ENCODE results near the gene C6orf132. TPM values are rescaled to one million over a fixed set of nuclear protein-coding genes. Genes with fewer than 3 reads are reported as not detected.

C6orf132 gene
- total and polyA plus RNA-seq, 9 of the 15 experiments (the other 6 are each of a cell fraction or from before 2014, with no cell fraction given) = 0.06 to 0.35 (median 0.14) TPM

DNA sequence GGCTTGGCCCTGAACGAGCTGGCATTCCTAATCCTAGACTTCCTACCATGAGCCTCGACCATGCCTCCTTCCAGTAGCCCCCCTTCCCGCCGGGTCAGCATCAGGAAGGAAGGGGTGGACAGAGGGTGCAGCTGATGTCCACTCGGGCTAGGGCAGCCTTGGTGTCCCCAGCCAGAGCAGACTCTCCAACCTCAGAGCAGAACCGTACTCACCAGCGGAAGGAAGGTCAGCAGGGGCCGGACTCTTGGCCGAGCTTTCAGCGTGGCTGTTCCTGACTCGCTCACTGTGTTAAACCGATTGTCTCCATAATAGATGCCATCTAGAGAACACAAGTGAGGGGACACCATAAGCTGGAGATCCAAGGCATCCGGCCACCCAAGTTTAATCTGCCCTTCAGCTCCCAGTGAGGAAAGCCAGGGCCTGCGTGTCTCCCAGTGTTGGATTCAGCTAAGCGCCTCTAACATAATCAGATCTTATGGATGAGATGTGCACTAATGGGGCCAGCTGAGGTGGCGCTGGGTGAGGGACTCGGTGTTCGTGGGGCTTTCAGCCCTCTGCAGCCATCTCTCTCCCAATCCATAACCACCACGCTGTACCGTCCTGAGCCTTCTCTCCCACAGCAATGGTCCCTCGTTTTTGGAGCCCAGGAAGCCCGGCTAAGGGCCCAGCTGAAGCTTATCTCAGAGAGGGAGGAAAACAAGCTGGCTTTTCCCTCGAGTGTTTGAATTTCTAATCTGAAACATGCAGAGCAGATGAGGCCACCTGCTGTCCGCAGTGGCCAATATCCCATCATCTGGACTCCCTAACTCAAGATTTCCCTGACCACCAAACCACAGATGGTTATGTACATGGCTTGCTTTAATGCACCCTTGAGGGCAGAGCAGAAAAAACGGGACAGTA lies 13.7 kb downstream of the C6orf132 start (continued):
- TF ChIP-seq, protein P1, sequence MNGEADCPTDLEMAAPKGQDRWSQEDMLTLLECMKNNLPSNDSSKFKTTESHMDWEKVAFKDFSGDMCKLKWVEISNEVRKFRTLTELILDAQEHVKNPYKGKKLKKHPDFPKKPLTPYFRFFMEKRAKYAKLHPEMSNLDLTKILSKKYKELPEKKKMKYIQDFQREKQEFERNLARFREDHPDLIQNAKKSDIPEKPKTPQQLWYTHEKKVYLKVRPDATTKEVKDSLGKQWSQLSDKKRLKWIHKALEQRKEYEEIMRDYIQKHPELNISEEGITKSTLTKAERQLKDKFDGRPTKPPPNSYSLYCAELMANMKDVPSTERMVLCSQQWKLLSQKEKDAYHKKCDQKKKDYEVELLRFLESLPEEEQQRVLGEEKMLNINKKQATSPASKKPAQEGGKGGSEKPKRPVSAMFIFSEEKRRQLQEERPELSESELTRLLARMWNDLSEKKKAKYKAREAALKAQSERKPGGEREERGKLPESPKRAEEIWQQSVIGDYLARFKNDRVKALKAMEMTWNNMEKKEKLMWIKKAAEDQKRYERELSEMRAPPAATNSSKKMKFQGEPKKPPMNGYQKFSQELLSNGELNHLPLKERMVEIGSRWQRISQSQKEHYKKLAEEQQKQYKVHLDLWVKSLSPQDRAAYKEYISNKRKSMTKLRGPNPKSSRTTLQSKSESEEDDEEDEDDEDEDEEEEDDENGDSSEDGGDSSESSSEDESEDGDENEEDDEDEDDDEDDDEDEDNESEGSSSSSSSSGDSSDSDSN (IDR thresholded peaks at IDR 0.05; ENCODE audit: borderline replicate concordance in 1 of 2, low read depth in 2 of 2, low read length in 2 of 2) = no peak
- TF ChIP-seq, protein P2, sequence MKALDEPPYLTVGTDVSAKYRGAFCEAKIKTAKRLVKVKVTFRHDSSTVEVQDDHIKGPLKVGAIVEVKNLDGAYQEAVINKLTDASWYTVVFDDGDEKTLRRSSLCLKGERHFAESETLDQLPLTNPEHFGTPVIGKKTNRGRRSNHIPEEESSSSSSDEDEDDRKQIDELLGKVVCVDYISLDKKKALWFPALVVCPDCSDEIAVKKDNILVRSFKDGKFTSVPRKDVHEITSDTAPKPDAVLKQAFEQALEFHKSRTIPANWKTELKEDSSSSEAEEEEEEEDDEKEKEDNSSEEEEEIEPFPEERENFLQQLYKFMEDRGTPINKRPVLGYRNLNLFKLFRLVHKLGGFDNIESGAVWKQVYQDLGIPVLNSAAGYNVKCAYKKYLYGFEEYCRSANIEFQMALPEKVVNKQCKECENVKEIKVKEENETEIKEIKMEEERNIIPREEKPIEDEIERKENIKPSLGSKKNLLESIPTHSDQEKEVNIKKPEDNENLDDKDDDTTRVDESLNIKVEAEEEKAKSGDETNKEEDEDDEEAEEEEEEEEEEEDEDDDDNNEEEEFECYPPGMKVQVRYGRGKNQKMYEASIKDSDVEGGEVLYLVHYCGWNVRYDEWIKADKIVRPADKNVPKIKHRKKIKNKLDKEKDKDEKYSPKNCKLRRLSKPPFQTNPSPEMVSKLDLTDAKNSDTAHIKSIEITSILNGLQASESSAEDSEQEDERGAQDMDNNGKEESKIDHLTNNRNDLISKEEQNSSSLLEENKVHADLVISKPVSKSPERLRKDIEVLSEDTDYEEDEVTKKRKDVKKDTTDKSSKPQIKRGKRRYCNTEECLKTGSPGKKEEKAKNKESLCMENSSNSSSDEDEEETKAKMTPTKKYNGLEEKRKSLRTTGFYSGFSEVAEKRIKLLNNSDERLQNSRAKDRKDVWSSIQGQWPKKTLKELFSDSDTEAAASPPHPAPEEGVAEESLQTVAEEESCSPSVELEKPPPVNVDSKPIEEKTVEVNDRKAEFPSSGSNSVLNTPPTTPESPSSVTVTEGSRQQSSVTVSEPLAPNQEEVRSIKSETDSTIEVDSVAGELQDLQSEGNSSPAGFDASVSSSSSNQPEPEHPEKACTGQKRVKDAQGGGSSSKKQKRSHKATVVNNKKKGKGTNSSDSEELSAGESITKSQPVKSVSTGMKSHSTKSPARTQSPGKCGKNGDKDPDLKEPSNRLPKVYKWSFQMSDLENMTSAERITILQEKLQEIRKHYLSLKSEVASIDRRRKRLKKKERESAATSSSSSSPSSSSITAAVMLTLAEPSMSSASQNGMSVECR (CRISPR knock-in tag; IDR thresholded peaks at IDR 0.05) = no peak; the same call in 1 of the 2 replicates
- no peak for TF ChIP-seq CHD4 (IDR thresholded peaks at IDR 0.05; ENCODE audit: insufficient read depth, insufficient replicate concordance, low read depth, low read length, poor library complexity, severe bottlenecking)
- no peak for TF ChIP-seq KLF1 (tag; IDR thresholded peaks at IDR 0.05)
- TF ChIP-seq, protein P3, sequence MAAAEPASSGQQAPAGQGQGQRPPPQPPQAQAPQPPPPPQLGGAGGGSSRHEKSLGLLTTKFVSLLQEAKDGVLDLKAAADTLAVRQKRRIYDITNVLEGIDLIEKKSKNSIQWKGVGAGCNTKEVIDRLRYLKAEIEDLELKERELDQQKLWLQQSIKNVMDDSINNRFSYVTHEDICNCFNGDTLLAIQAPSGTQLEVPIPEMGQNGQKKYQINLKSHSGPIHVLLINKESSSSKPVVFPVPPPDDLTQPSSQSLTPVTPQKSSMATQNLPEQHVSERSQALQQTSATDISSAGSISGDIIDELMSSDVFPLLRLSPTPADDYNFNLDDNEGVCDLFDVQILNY (CRISPR knock-in tag; IDR thresholded peaks at IDR 0.05) = no peak
- TF ChIP-seq CBFB (CRISPR knock-in tag; IDR thresholded peaks at IDR 0.05) = peak; percentile 84; the same call in 1 of the 2 replicates
- no peak for TF ChIP-seq RBFOX2 (IDR thresholded peaks at IDR 0.05; ENCODE audit: low read depth, low read length)
- peak; percentile 84 for TF ChIP-seq TAL1 (IDR thresholded peaks at IDR 0.05)
- TF ChIP-seq FOXM1 (IDR thresholded peaks at IDR 0.05; ENCODE audit: low read depth) = peak; percentile 65; the same call in 1 of the 2 replicates
- TF ChIP-seq FOXM1 (CRISPR knock-in tag; IDR thresholded peaks at IDR 0.05; ENCODE audit: low read depth) = no peak
- peak; percentile 65; the same call in 1 of the 2 replicates for TF ChIP-seq SOX6 (IDR thresholded peaks at IDR 0.05)
- TF ChIP-seq BACH1 (tag; IDR thresholded peaks at IDR 0.05) = no peak
- TF ChIP-seq FOSL1 (tag; conservative IDR thresholded peaks at IDR 0.05) = peak; percentile 34
- TF ChIP-seq STAT5B (CRISPR knock-in tag; IDR thresholded peaks at IDR 0.05) = no peak
- TF ChIP-seq JUN (IDR thresholded peaks at IDR 0.05; ENCODE audit: borderline replicate concordance, low read depth, low read length) = no peak
- no peak for TF ChIP-seq JUN (CRISPR knock-in tag; IDR thresholded peaks at IDR 0.05; ENCODE audit: borderline replicate concordance)
- TF ChIP-seq KDM5B (IDR thresholded peaks at IDR 0.05; ENCODE audit: insufficient replicate concordance, low read depth, low read length) = no peak
- 0 out of 2 replicates have a peak, but pooled peaks have one; percentile 48 for TF ChIP-seq ZNF197 (CRISPR knock-in tag; IDR thresholded peaks at IDR 0.05; ENCODE audit: low read depth)
- TF ChIP-seq, protein P4, sequence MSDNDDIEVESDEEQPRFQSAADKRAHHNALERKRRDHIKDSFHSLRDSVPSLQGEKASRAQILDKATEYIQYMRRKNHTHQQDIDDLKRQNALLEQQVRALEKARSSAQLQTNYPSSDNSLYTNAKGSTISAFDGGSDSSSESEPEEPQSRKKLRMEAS (CRISPR knock-in tag; IDR thresholded peaks at IDR 0.05) = peak; percentile 73; the same call in 1 of the 2 replicates

All from K562 (cell line).